HG03469 (cell line): ENCODE measurements around the gene TSHZ2.

Source experiments
- ATAC-seq: cut with Tn5 transposase; IDR thresholded peaks from one replicate; pipeline ENCODE4 v1.9.1; 2021; ENCODE audit warnings: mild to moderate bottlenecking, moderate library complexity, moderate number of reproducible peaks; ENCODE audit not compliant: unreplicated experiment

Gene TSHZ2

GRCh38 chr20:53227523-53227922 is 255.4 kb downstream of the TSHZ2 start:
- ATAC-seq, result no peak

- ATAC-seq, result no peak
These were observed 258.9 kb downstream of the TSHZ2 start for GRCh38 chr20:53231061-53231460.

- ATAC-seq, result no peak
These were observed 265.3 kb downstream of the TSHZ2 start for GRCh38 chr20:53237461-53237860.

- ATAC-seq, result no peak
These were observed 266.0 kb downstream of the TSHZ2 start for GRCh38 chr20:53238121-53238660.

- ATAC-seq, result no peak
These were observed 271.0 kb downstream of the TSHZ2 start for GRCh38 chr20:53243152-53243551.

- no peak for ATAC-seq
These were observed 272.6 kb downstream of the TSHZ2 start for GRCh38 chr20:53244711-53245110.

- ATAC-seq, result no peak
These were observed 273.4 kb downstream of the TSHZ2 start for GRCh38 chr20:53245574-53245973.

GRCh38 chr20:53247468-53248103 is 275.4 kb downstream of the TSHZ2 start:
- ATAC-seq, result no peak

GRCh38 chr20:53250456-53250855 is 278.3 kb downstream of the TSHZ2 start:
- ATAC-seq, result no peak

- ATAC-seq, result no peak
These were observed 279.8 kb downstream of the TSHZ2 start for GRCh38 chr20:53252002-53252401.

- no peak for ATAC-seq
These were observed 281.5 kb downstream of the TSHZ2 start for GRCh38 chr20:53253668-53254067.

- no peak for ATAC-seq
These were observed 283.0 kb downstream of the TSHZ2 start for GRCh38 chr20:53255102-53255710.

GRCh38 chr20:53258741-53259140 is 286.6 kb downstream of the TSHZ2 start:
- no peak for ATAC-seq

- no peak for ATAC-seq
These were observed 288.0 kb downstream of the TSHZ2 start for GRCh38 chr20:53260168-53260567.

GRCh38 chr20:53260591-53260990 is 288.4 kb downstream of the TSHZ2 start:
- no peak for ATAC-seq

- ATAC-seq, result no peak
These were observed 290.2 kb downstream of the TSHZ2 start for GRCh38 chr20:53262365-53262764.

- ATAC-seq, result no peak
These were observed 291.6 kb downstream of the TSHZ2 start for GRCh38 chr20:53263554-53264438.

- no peak for ATAC-seq
These were observed 292.4 kb downstream of the TSHZ2 start for GRCh38 chr20:53264604-53265003.

- no peak for ATAC-seq
These were observed 293.2 kb downstream of the TSHZ2 start for GRCh38 chr20:53265304-53265875.

GRCh38 chr20:53269380-53269779 is 297.2 kb downstream of the TSHZ2 start:
- ATAC-seq, result no peak

- no peak for ATAC-seq
These were observed 298.7 kb downstream of the TSHZ2 start for GRCh38 chr20:53270792-53271375.
